ENCODE data around the gene PKP2.

Gene PKP2

DNA sequence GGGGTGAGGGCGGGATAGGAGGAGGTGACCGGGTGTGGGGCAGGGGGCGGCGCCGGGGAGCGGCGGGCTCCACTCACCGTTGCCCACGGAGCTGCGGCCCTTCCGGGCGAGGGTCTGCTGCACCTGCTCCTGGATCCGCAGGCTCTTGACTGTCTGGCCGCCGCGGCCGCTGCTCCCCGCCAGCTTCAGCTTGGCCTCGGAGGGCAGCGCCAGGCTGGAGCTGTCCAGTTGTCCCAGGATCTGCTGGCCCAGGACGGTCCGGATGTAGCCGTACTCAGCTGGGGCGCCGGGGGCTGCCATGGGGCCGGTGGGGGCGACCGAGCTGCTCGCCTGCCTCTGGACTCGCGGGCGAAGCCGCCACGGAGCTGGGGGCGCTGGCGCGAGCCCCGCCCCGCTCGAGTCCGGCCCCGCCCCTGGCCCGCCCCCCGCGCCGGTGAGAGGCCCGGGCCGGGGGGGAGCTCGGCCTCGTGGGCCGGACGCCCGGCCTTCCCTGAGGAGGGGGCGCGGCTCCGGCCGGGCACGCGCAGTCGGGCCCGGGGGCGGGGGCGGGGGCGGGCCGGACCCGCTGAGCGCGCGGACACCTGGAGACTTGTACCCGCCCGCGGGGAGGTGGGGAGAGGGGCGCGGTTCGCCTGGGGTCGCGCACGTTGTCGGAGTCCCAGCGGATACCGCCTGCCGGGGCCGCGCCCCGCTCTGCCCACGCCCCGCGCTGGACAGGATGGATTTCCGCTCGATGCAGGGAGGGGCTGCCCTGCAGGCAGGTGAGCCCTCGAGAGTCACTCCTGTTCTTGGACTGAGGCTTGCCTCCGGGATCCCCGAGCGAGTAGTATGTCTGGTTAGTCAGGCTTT is at the start of gene PKP2:
Gene PKP2 (minus strand): TSS at position 346 of the 849 bp plus-strand sequence. CDS start 46 bp downstream, at position 300.
- DNase-seq (ENCODE audit: extremely low read depth, low read depth), result no peak
- TF ChIP-seq, protein P1, sequence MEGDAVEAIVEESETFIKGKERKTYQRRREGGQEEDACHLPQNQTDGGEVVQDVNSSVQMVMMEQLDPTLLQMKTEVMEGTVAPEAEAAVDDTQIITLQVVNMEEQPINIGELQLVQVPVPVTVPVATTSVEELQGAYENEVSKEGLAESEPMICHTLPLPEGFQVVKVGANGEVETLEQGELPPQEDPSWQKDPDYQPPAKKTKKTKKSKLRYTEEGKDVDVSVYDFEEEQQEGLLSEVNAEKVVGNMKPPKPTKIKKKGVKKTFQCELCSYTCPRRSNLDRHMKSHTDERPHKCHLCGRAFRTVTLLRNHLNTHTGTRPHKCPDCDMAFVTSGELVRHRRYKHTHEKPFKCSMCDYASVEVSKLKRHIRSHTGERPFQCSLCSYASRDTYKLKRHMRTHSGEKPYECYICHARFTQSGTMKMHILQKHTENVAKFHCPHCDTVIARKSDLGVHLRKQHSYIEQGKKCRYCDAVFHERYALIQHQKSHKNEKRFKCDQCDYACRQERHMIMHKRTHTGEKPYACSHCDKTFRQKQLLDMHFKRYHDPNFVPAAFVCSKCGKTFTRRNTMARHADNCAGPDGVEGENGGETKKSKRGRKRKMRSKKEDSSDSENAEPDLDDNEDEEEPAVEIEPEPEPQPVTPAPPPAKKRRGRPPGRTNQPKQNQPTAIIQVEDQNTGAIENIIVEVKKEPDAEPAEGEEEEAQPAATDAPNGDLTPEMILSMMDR (IDR thresholded peaks at IDR 0.05; ENCODE audit: low read depth, low read length, missing control alignments), result no peak
- H3K4me3 ChIP-seq (replicated peaks; ENCODE audit: low read depth, low read length), result 0 out of 2 replicates have a peak within 1 kb of the TSS, but pooled peaks have one; percentile 10

DNA sequence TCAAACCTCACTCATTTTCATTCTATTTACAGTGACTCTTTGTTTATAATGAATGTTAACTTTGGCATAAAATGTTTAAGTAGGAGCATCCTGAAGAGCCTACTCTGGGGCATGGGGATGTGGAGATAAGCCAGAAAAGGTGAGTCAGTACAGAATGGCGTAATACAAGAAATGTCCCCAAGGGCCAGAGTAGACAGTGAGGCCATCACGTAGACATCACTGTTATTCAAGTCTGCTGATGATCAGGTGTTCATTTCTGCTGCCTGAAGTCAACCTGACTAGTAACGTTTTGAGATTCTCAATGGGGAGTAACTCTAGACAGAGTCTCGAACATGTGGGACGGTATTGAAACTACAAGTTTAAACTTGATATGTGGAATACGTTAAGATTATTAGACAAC is 47.6 kb upstream of the PKP2 start:
- TF ChIP-seq, protein P1 (IDR thresholded peaks at IDR 0.05; ENCODE audit: low read depth, low read length, missing control alignments), result no peak
- H3K4me3 ChIP-seq (replicated peaks; ENCODE audit: low read depth, low read length), result no peak overlapping the region
- DNase-seq (ENCODE audit: extremely low read depth, low read depth), result no peak

DNA sequence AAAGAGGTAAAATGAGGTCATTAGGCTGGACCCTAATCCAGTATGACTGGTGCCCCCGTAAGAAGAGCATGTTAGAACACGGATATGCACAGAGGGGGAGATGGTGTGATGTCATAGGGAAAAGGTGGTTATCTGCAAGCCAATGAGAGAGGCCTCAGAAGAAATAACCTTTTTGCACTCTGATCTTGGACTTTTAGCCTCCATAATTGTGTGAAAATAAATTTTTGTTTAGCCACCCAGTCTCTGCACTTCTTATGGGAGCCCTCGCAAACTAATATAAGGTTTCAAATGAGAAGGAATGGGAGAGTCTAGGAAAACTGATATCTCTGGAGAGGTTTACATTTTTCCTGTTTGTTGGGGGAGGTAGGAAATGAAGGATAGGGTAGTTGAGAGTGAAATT is 43.2 kb upstream of the PKP2 start:
- TF ChIP-seq, protein P1 (IDR thresholded peaks at IDR 0.05; ENCODE audit: low read depth, low read length, missing control alignments), result no peak
- DNase-seq (ENCODE audit: extremely low read depth, low read depth), result no peak
- no peak overlapping the region for H3K4me3 ChIP-seq (replicated peaks; ENCODE audit: low read depth, low read length)

DNA sequence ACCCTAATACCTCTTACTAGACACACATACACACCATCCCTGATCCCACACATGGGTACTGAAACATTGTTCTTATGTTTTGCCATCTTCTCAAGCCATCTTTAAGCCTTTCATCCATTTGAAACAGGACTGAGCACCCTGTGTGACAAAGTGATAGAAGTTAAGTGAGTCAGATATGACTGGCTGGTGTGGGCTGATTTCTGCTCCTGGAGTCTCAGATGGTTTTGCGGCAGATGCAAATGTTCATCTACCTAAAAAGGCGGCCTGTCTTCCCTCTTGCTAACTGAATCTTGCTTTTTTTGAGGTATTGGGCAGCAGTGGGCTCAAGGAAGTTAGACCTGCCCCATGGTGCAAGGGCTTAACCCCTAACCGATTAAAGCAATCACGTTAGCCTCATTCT is 30.4 kb upstream of the PKP2 start:
- DNase-seq (ENCODE audit: extremely low read depth, low read depth), result no peak
- TF ChIP-seq, protein P1 (IDR thresholded peaks at IDR 0.05; ENCODE audit: low read depth, low read length, missing control alignments), result no peak

DNA sequence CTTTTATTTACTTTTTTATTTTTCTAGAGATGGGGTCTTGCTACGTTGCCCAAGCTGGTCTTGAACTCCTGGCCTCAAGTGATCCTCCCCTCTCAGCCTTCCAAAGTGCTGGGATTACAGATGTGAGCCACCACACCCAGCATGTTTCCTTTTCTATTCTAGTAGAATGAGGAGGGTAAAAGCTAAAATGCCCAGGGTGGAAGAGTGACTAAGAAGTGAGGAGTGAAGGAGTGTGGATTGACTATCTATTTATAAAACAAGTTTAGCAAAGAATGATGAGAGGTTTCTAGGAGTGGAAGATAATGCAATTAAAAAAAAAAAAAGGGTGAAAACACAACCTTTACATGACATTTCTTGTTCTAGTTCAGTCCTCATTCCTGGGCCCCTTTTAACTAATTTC is 29.8 kb upstream of the PKP2 start:
- H3K4me3 ChIP-seq (replicated peaks; ENCODE audit: low read depth, low read length), result no peak overlapping the region
- no peak for DNase-seq (ENCODE audit: extremely low read depth, low read depth)
- TF ChIP-seq, protein P1 (IDR thresholded peaks at IDR 0.05; ENCODE audit: low read depth, low read length, missing control alignments), result no peak

More for the DNA sequence above, 30.4 kb upstream of the PKP2 start:
- H3K4me3 ChIP-seq (replicated peaks; ENCODE audit: low read depth, low read length), result no peak overlapping the region

DNA sequence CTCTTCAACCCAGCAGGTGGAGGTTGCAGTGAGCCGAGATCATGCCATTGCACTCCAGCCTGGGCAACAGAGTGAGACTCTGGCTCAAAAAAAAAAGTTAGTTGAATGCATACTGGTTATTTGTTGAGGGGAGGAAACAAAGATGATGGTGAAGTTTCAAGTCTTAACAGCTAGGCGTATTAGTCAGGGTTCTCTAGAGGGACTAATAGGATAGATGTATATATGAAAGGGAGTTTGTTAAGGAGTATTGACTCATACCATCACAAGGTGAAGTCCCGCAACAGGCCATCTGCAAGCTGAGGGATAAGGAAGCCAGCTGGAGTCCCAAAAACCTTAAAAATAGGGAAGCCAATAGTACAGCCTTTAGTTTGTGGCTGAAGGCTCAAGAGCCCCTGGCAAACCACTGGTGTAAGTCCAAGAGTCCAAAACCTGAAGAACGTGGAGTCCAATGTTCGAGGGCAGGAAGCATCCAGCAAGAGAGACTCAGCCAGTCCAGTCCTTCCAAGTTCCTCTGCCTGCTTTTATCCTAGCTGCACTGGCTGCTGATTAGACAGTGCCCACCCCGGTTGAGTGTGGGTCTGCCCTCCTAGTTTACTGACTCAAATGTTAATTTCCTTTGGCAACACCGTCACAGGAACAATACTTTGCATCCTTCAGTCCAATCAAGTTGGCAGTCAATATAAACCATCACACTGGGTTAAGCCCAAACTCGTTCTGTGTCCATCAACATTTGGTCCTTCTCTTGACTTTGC is 26.1 kb upstream of the PKP2 start:
- H3K4me3 ChIP-seq (replicated peaks; ENCODE audit: low read depth, low read length), result no peak overlapping the region
- TF ChIP-seq, protein P1 (IDR thresholded peaks at IDR 0.05; ENCODE audit: low read depth, low read length, missing control alignments), result no peak
- no peak for DNase-seq (ENCODE audit: extremely low read depth, low read depth)
